MM.1S (cell line): ENCODE results near the gene ETNPPL.
A peak's percentile ranks its signal among the peaks of the same experiment; 100 is the strongest.

Source experiments
- DNase-seq: peaks from one replicate; pipeline ENCODE4 v3.0.0-alpha.2; 2015
- H2AFZ ChIP-seq: fragments of 300-600 bp; sonication (generic); 2 replicates; pipeline ENCODE4 v1.6.0; 2016; ENCODE audit warnings: antibody characterized with exemption, low read length
- H3F3A ChIP-seq: fragments of 300-600 bp; sonication (generic); 2 replicates; pipeline ENCODE4 v1.6.1; 2016; ENCODE audit warnings: mild to moderate bottlenecking, antibody characterized with exemption, low read length, moderate library complexity, mixed read lengths; ENCODE audit not compliant: insufficient read depth
- H3K27ac ChIP-seq: fragments of 300-600 bp; sonication (generic); 2 replicates; pipeline ENCODE4 v1.5.1; 2016; ENCODE audit warnings: mild to moderate bottlenecking, low read length
- H3K27me3 ChIP-seq: fragments of 300-600 bp; sonication (generic); replicated peaks from 2 replicates; pipeline ENCODE4 v1.6.0; 2016; ENCODE audit warnings: low read length; ENCODE audit not compliant: insufficient read depth
- H3K36me3 ChIP-seq: fragments of 300-600 bp; sonication (generic); replicated peaks from 2 replicates; pipeline ENCODE4 v1.6.1; 2016; ENCODE audit warnings: mild to moderate bottlenecking, low read length, mixed read lengths; ENCODE audit not compliant: insufficient read depth
- H3K4me1 ChIP-seq: fragments of 300-600 bp; sonication (generic); 2 replicates; pipeline ENCODE4 v1.6.1; 2016; ENCODE audit warnings: low read length, mixed read lengths
- H3K4me2 ChIP-seq: fragments of 300-600 bp; sonication (generic); 2 replicates; pipeline ENCODE4 v1.6.0; 2016; ENCODE audit warnings: low read depth, low read length
- H3K4me3 ChIP-seq: fragments of 300-600 bp; sonication (generic); 2 replicates; pipeline ENCODE4 v1.5.1; 2016; ENCODE audit warnings: low read length, mixed read lengths
- H3K79me2 ChIP-seq: fragments of 300-600 bp; sonication (generic); 2 replicates; pipeline ENCODE4 v1.6.1; 2016; ENCODE audit warnings: mixed run types, low read length, mixed read lengths
- H3K9ac ChIP-seq: fragments of 300-600 bp; sonication (generic); 2 replicates; pipeline ENCODE4 v1.6.1; 2016; ENCODE audit warnings: low read length, mixed read lengths
- H3K9me2 ChIP-seq: fragments of 300-600 bp; sonication (generic); replicated peaks from 2 replicates; pipeline ENCODE4 v1.6.1; 2016; ENCODE audit warnings: mild to moderate bottlenecking, low read length, mixed read lengths; ENCODE audit not compliant: insufficient read depth
- H3K9me3 ChIP-seq: fragments of 300-600 bp; sonication (generic); replicated peaks from 2 replicates; pipeline ENCODE4 v1.6.1; 2016; ENCODE audit warnings: mild to moderate bottlenecking, low read length, mixed read lengths; ENCODE audit not compliant: insufficient read depth
- H4K20me1 ChIP-seq: fragments of 300-600 bp; sonication (generic); 2 replicates; pipeline ENCODE4 v1.6.1; 2016; ENCODE audit warnings: mild to moderate bottlenecking, low read length, moderate library complexity, mixed read lengths; ENCODE audit not compliant: insufficient read depth
- EZH2 ChIP-seq: fragments of 300-600 bp; sonication (generic); optimal IDR thresholded peaks from 2 replicates; pipeline ENCODE3; 2017; ENCODE audit warnings: low read depth, mild to moderate bottlenecking, antibody characterized with exemption, low read length, mixed read lengths
- EZH2phosphoT487 ChIP-seq: fragments of 300-600 bp; sonication (generic); IDR thresholded peaks from 2 replicates; pipeline ENCODE4 v1.6.1; 2018; ENCODE audit warnings: antibody characterized with exemption, low read length
- TF ChIP-seq, protein P1 (sequence below): fragments of 300-600 bp; sonication (generic); IDR thresholded peaks from 2 replicates; pipeline ENCODE4 v1.5.1; 2016; ENCODE audit warnings: antibody characterized with exemption, low read length, mixed read lengths

The ETNPPL gene

DNA sequence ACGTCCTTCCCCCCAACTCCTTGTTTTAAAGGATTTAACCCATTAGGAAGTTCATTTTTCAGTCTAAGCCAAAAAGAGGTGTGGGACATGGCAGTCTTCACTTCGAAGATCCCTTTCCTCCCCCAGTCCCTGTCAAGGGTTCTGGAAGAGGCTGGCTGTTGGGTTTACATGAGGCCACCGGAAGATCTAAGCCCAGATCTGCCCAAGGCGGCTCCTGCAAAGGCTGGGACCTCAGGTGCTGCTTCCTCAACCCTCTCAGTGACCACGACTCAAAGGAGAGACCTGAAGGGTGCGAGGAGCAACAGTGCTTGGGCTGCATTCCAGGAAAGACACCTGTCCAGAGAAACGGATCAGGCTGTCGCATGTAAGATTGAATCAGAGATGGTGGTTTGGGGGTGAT lies 23.5 kb upstream of the ETNPPL start:
- Histone ChIP-seq H3K9me3 (no peaks in the 10 kb centered on the region), H2AFZ (no peak overlapping the region), H3K36me3 (no peaks in the 10 kb centered on the region), H3K9ac (no peak overlapping the region), H4K20me1 (no peaks in the 10 kb centered on the region), H3K79me2 (no peaks in the 10 kb centered on the region), H3K4me3 (no peak overlapping the region), H3K4me1 (no peaks in the 10 kb centered on the region), H3F3A (no peaks in the 10 kb centered on the region), H3K27me3 (no peaks in the 10 kb centered on the region), H3K4me2 (no peak overlapping the region), H3K27ac (no peak overlapping the region), H3K9me2 (no peaks in the 10 kb centered on the region)
- DNase-seq: no peak
- TF ChIP-seq, protein P1, sequence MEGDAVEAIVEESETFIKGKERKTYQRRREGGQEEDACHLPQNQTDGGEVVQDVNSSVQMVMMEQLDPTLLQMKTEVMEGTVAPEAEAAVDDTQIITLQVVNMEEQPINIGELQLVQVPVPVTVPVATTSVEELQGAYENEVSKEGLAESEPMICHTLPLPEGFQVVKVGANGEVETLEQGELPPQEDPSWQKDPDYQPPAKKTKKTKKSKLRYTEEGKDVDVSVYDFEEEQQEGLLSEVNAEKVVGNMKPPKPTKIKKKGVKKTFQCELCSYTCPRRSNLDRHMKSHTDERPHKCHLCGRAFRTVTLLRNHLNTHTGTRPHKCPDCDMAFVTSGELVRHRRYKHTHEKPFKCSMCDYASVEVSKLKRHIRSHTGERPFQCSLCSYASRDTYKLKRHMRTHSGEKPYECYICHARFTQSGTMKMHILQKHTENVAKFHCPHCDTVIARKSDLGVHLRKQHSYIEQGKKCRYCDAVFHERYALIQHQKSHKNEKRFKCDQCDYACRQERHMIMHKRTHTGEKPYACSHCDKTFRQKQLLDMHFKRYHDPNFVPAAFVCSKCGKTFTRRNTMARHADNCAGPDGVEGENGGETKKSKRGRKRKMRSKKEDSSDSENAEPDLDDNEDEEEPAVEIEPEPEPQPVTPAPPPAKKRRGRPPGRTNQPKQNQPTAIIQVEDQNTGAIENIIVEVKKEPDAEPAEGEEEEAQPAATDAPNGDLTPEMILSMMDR: no peak
- no peak for TF ChIP-seq EZH2phosphoT487
- TF ChIP-seq EZH2: no peak

DNA sequence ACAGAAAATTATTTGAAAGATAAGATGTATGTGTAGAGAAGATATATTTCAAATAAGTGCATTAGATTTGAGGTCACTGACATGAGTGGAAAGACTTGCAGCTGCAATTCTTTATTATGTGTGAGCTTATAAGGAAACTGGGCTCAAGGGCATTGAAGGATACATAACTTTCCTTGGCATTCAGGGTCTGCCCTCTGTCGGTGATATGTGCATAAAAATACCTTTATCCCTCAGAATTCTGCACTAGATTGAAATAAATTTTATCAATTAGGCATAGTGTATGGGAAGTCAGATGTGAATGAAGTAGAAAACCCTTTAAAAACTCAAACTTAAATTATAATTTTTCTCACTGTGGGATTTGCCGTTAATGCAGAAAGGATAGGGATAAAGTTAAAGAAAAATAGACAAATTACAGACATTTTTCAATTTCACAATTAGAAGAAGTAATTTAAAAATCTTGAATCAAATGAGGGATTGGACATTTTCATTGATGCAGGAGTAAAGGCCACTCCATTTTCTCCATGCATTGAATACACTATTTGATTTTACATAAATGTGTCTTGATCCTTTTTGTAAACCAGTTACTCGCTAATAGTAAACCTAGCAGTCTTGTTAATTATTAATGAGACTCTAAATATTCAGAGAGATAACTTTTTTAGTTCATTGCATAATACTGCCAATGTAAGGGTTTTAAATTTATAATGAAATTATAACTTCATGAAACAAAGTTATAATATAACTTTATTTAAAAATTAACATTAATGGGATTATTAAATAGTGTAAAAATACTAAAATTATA lies 21.0 kb upstream of the ETNPPL start:
- H3K79me2 ChIP-seq: no peaks in the 10 kb centered on the region
- TF ChIP-seq EZH2: no peak
- TF ChIP-seq EZH2phosphoT487: no peak
- TF ChIP-seq, protein P1: peak; percentile 44
- H2AFZ ChIP-seq: no peak overlapping the region
- H3K27me3 ChIP-seq: no peaks in the 10 kb centered on the region
- no peaks in the 10 kb centered on the region for H3F3A ChIP-seq
- H3K4me1 ChIP-seq: no peaks in the 10 kb centered on the region
- H3K4me3 ChIP-seq: no peak overlapping the region
- no peaks in the 10 kb centered on the region for H3K36me3 ChIP-seq
- DNase-seq: peak; percentile 30
- H3K9me2 ChIP-seq: no peaks in the 10 kb centered on the region
- no peak overlapping the region for H3K4me2 ChIP-seq
- no peak overlapping the region for H3K27ac ChIP-seq
- H3K9me3 ChIP-seq: no peaks in the 10 kb centered on the region
- H4K20me1 ChIP-seq: no peaks in the 10 kb centered on the region
- H3K9ac ChIP-seq: no peak overlapping the region

DNA sequence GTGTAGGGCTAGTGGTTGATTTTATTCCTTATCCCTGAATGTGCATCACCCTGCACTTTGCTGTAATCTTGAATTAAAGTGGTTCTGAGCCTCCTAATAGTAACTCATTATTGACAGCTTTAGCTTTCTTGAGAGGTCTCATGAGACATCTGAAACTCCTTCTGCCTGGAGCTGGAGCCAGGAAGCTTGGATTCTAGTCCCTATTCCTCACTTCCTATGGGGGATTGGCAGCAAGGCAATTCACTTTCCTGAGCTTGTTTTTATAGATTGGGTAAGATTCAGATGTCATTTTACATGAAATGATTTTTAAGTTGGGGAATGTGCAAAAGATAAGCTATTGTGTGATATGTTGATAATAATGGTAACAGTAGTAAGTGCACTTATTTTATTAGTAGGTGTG lies 17.1 kb upstream of the ETNPPL start:
- H3F3A ChIP-seq: no peaks in the 10 kb centered on the region
- H3K79me2 ChIP-seq: no peaks in the 10 kb centered on the region
- no peaks in the 10 kb centered on the region for H3K9me2 ChIP-seq
- H3K9me3 ChIP-seq: no peaks in the 10 kb centered on the region
- DNase-seq: no peak
- no peak overlapping the region for H2AFZ ChIP-seq
- TF ChIP-seq EZH2 (no peak), EZH2phosphoT487 (no peak)
- TF ChIP-seq, protein P1: no peak
- no peaks in the 10 kb centered on the region for H3K36me3 ChIP-seq
- no peak overlapping the region for H3K27ac ChIP-seq
- no peak overlapping the region for H3K4me2 ChIP-seq
- H3K4me1 ChIP-seq: no peaks in the 10 kb centered on the region
- no peak overlapping the region for H3K9ac ChIP-seq
- H3K27me3 ChIP-seq: no peaks in the 10 kb centered on the region
- H4K20me1 ChIP-seq: no peaks in the 10 kb centered on the region
- no peak overlapping the region for H3K4me3 ChIP-seq
